Thoracic aorta (tissue), 2 donors: ENCODE measurements around the gene UBASH3B. TPM values are rescaled to one million over a fixed set of nuclear protein-coding genes. Genes with fewer than 3 reads are reported as not detected.

Experiments
- ATAC-seq: fragments of 150-250 bp; one replicate; pipeline ENCODE4 v1.8.0; 2017; ENCODE audit warnings: low read depth; ENCODE audit not compliant: insufficient number of reproducible peaks, low FRiP score
- DNase-seq: peaks from one replicate; pipeline ENCODE4 v3.0.0-alpha.2; 2020; ENCODE audit warnings: low spot score
- H3K27ac ChIP-seq, 2 donors: fragments of 200-600 bp; sonication (generic); 1 replicate in 1 of 2; 2 replicates in 1 of 2; pipeline ENCODE4 v1.5.1; 2016; ENCODE audit warnings: mild to moderate bottlenecking in 2 of 2, moderate library complexity in 2 of 2
- H3K27me3 ChIP-seq: fragments of 200-600 bp; sonication (generic); replicated peaks from 2 replicates; pipeline ENCODE4 v1.6.0; 2016; ENCODE audit warnings: mild to moderate bottlenecking; ENCODE audit not compliant: insufficient read depth
- H3K36me3 ChIP-seq: fragments of 200-600 bp; sonication (generic); one replicate; pipeline ENCODE4 v1.5.1; 2016
- H3K4me1 ChIP-seq, 2 donors: fragments of 200-600 bp; sonication (generic); 1 replicate in 1 of 2; 2 replicates in 1 of 2; pipeline versions ENCODE4 v1.5.1 to v1.6.0; 2016; ENCODE audit warnings: low read depth in 2 of 2, mild to moderate bottlenecking in 1 of 2; ENCODE audit not compliant: control insufficient read depth in 1 of 2
- H3K4me3 ChIP-seq: fragments of 200-600 bp; sonication (generic); 2 replicates; pipeline ENCODE4 v1.5.1; 2016; ENCODE audit warnings: mild to moderate bottlenecking
- H3K9me3 ChIP-seq: fragments of 200-600 bp; sonication (generic); 2 replicates; pipeline ENCODE4 v1.5.1; 2016
- total RNA-seq, 2 donors: library from RNA; depleted of rRNA; stranded (reverse); fragments of >200 nt; gene quantifications; one replicate each; pipeline versions ENCODE4 v1.1.0 to v1.2.3, GENCODE V29; 2016
- TF ChIP-seq, protein P1 (sequence below): fragments of 200-600 bp; sonication (generic); IDR thresholded peaks from one replicate; pipeline ENCODE4 v1.5.1; 2019; ENCODE audit warnings: antibody characterized with exemption

Gene UBASH3B
- total RNA-seq, 2 donors from 2014 or later, result 6.1 to 12.3 TPM

DNA sequence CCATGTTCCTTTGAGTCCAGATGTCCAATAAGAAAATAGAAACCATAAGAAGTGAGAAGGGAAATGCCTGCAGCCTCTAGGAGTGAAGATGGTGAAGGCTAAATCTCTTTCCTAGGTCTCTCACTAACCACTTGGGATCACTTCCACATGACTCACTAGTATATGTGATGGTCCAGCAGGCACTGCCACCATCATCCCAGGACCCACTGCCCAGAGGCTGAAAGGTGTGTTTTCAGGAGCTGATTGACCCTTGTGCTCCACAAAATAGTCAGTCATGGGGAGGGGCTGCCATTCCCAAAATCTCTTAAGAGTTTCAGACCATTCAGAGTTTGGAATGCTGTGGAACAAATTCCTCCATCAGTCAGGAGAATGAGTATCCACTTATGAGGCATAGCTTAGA lies 22.9 kb downstream of the UBASH3B start:
- Histone ChIP-seq H3K27ac (no peak overlapping the region), H3K9me3 (no peaks in the 10 kb centered on the region), H3K27me3 (no peaks in the 10 kb centered on the region), H3K36me3 (no peaks in the 10 kb centered on the region), H3K4me3 (no peak overlapping the region), H3K4me1 (no peaks in the 10 kb centered on the region)
- DNase-seq (no peak), ATAC-seq (no peak)
- TF ChIP-seq, protein P1, sequence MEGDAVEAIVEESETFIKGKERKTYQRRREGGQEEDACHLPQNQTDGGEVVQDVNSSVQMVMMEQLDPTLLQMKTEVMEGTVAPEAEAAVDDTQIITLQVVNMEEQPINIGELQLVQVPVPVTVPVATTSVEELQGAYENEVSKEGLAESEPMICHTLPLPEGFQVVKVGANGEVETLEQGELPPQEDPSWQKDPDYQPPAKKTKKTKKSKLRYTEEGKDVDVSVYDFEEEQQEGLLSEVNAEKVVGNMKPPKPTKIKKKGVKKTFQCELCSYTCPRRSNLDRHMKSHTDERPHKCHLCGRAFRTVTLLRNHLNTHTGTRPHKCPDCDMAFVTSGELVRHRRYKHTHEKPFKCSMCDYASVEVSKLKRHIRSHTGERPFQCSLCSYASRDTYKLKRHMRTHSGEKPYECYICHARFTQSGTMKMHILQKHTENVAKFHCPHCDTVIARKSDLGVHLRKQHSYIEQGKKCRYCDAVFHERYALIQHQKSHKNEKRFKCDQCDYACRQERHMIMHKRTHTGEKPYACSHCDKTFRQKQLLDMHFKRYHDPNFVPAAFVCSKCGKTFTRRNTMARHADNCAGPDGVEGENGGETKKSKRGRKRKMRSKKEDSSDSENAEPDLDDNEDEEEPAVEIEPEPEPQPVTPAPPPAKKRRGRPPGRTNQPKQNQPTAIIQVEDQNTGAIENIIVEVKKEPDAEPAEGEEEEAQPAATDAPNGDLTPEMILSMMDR, result no peak

GRCh38 chr11:122679466-122679865 lies 23.9 kb downstream of the UBASH3B start:
- no peak overlapping the region for H3K4me3 ChIP-seq
- ATAC-seq, result no peak
- no peaks in the 10 kb centered on the region for H3K9me3 ChIP-seq
- TF ChIP-seq, protein P1, result no peak
- H3K27ac ChIP-seq, result no peak overlapping the region
- H3K36me3 ChIP-seq, result no peaks in the 10 kb centered on the region
- no peaks in the 10 kb centered on the region for H3K4me1 ChIP-seq
- H3K27me3 ChIP-seq, result no peaks in the 10 kb centered on the region
- no peak for DNase-seq

GRCh38 chr11:122681070-122681469 lies 25.5 kb downstream of the UBASH3B start:
- ATAC-seq (no peak), DNase-seq (no peak)
- H3K27me3 ChIP-seq, result no peaks in the 10 kb centered on the region
- H3K36me3 ChIP-seq, result no peaks in the 10 kb centered on the region
- H3K27ac ChIP-seq, result no peak overlapping the region
- H3K4me1 ChIP-seq, result no peaks in the 10 kb centered on the region
- H3K4me3 ChIP-seq, result no peak overlapping the region
- H3K9me3 ChIP-seq, result no peaks in the 10 kb centered on the region
- TF ChIP-seq, protein P1, result no peak

GRCh38 chr11:122681735-122682134 lies 26.2 kb downstream of the UBASH3B start:
- H3K4me3 ChIP-seq, result no peak overlapping the region

DNA sequence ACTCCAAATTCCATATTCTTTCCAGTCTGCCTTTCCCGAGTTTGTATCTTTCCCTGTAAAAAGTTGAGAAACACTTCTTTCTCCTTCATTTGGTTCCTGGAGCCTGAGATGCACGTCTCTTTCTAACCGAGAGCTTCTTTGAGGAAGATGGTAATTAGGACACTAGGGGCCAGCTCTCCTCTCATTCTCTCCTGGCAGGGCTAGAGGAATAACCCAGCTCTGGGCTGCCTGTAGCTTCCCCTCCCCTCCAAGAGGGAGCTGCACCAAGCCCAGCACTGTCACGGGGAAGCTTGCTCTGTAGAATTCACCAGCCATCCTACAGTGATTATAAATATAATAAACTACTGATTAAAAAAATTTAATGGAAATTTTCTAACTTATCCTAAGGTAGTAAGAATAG lies 26.9 kb downstream of the UBASH3B start:
- H3K4me3 ChIP-seq, result no peak overlapping the region
- no peak overlapping the region for H3K27ac ChIP-seq
- H3K4me1 ChIP-seq, result no peaks in the 10 kb centered on the region
- H3K36me3 ChIP-seq, result no peaks in the 10 kb centered on the region
- no peaks in the 10 kb centered on the region for H3K27me3 ChIP-seq
- DNase-seq (no peak), ATAC-seq (no peak)
- H3K9me3 ChIP-seq, result no peaks in the 10 kb centered on the region
- TF ChIP-seq, protein P1, result no peak

More at GRCh38 chr11:122681735-122682134, 26.2 kb downstream of the UBASH3B start:
- no peaks in the 10 kb centered on the region for H3K27me3 ChIP-seq
- TF ChIP-seq, protein P1, result no peak
- H3K27ac ChIP-seq, result no peak overlapping the region
- DNase-seq (no peak), ATAC-seq (no peak)
- no peaks in the 10 kb centered on the region for H3K4me1 ChIP-seq
- no peaks in the 10 kb centered on the region for H3K36me3 ChIP-seq
- no peaks in the 10 kb centered on the region for H3K9me3 ChIP-seq
